Skeletal muscle tissue (tissue), 4 donors: ENCODE measurements around the gene NR0B2. TPM values are rescaled to one million over a fixed set of nuclear protein-coding genes. Genes with fewer than 3 reads are reported as not detected.
A peak's percentile ranks its signal among the peaks of the same experiment; 100 is the strongest.

ENCODE experiments used
- H3K27ac ChIP-seq: one replicate; pipeline ENCODE4 v1.7.0; 2013; ENCODE audit warnings: mild to moderate bottlenecking, low read depth, low read length, inconsistent platforms
- H3K27me3 ChIP-seq, 3 donors: one replicate each; pipeline ENCODE4 v1.7.0; 2013; ENCODE audit warnings: low read length in 3 of 3; ENCODE audit not compliant: control insufficient read depth in 3 of 3, insufficient read depth in 3 of 3
- H3K36me3 ChIP-seq, 3 donors: one replicate each; pipeline ENCODE4 v1.7.0; 2013; ENCODE audit warnings: low read length in 3 of 3; ENCODE audit not compliant: control insufficient read depth in 3 of 3, insufficient read depth in 3 of 3
- H3K4me1 ChIP-seq, 3 donors: one replicate each; pipeline ENCODE4 v1.7.0; 2013; ENCODE audit warnings: low read length in 3 of 3, mild to moderate bottlenecking in 3 of 3; ENCODE audit not compliant: control insufficient read depth in 3 of 3, insufficient read depth in 3 of 3
- H3K4me3 ChIP-seq, 3 donors: one replicate each; pipeline ENCODE4 v1.7.0; 2013; ENCODE audit warnings: low read length in 3 of 3
- H3K9ac ChIP-seq, 3 donors: one replicate each; pipeline ENCODE4 v1.7.0; 2013; ENCODE audit warnings: low read length in 3 of 3, mild to moderate bottlenecking in 3 of 3, moderate library complexity in 2 of 3, low read depth in 1 of 3
- H3K9me3 ChIP-seq, 3 donors: one replicate each; pipeline ENCODE4 v1.7.0; 2013; ENCODE audit warnings: low read length in 3 of 3; ENCODE audit not compliant: control insufficient read depth in 3 of 3
- total RNA-seq: library from RNA; depleted of rRNA; stranded (reverse); fragments of >200 nt; gene quantifications from one replicate; pipeline ENCODE4 v1.2.3, GENCODE V29; 2014
- donor health status: Osteomylitis.

Gene NR0B2
- total RNA-seq, 1 donor from 2014 or later: not detected

DNA sequence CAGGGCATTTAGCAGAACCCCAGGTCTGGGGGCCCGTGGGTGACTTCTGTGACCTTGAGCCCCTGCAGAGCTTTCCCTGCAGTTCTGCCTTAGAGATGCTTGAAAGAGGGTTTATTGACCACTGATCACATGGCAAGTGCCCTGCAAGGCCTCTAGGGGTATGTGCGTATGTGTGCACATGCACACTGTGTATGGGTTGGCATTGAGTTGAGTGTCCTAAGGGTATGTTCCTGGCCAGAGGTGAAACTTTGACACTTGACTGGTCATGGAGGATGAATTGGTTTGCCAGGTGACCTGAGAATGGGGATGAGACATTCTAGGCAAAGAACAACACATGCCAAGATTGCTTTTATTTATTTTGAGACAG, 24.9 kb upstream of the NR0B2 start:
- H3K9ac ChIP-seq: no peak overlapping the region
- no peaks in the 10 kb centered on the region for H3K9me3 ChIP-seq
- H3K4me1 ChIP-seq: peaks cover 0 to 2% (median 0%) of the 10 kb centered on the region in 3 donors
- no peaks in the 10 kb centered on the region for H3K27me3 ChIP-seq
- no peak overlapping the region for H3K27ac ChIP-seq
- H3K36me3 ChIP-seq: peaks cover 27 to 31% (median 31%) of the 10 kb centered on the region in 3 donors
- H3K4me3 ChIP-seq: no peak overlapping the region

DNA sequence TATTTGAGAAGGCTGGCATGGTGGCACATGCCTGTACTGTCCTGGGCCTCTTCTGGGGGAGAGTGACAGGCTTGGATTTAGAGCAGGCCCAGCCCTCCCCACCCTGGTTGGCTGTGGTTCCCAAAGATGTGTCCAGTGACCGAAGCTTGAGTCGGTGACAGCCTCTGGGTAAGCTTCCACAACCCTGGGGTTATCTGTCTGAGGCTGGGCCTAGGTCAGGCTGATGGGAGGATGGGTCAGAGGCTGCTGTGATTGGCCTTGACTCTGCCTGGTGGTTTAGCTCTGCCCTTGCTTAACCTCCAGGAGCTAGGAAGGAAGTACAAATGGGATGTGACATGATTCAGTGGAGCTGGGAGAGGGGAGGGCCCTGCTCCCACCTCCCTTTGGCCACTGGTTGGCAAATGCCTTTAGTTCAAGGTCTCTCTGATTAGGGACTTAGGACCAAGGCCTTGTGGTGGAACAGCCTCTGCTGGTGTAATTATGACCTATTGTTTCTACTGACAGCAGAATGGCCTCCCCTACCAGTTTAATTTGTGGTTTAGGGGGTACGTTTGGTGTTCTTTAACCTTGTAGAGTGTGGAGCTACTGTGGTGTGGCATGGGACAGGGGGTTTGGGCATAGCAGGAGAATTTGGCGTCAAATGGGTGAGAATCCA, 24.4 kb upstream of the NR0B2 start:
- Histone ChIP-seq H3K4me1 (peaks cover 0 to 2% (median 0%) of the 10 kb centered on the region in 3 donors), H3K9me3 (no peaks in the 10 kb centered on the region), H3K4me3 (no peak overlapping the region), H3K9ac (no peak overlapping the region), H3K27ac (no peak overlapping the region), H3K36me3 (peaks cover 25 to 27% (median 26%) of the 10 kb centered on the region in 3 donors), H3K27me3 (no peaks in the 10 kb centered on the region)

DNA sequence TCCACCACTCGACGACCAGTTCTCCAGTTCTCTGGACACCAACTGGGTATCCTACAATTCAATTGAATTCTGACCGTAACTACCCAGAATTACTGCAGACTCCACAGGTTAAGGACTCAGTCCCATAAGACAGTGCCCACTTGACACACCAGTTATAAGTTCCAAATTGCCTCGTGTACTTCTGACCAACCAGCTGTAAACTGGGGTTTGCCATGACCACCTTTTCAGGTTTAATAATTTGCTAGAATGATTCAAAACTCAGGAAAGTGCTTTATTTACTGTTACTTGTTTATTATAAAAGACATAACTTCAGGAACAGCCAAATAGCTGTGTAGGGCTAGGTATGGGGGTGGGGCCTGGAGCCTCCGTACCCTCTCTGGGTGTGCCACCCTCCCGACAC, 23.0 kb upstream of the NR0B2 start:
- Histone ChIP-seq H3K36me3 (peaks cover 14 to 18% (median 15%) of the 10 kb centered on the region in 3 donors), H3K27ac (no peak overlapping the region), H3K27me3 (no peaks in the 10 kb centered on the region), H3K4me3 (no peak overlapping the region), H3K9me3 (no peaks in the 10 kb centered on the region), H3K9ac (no peak overlapping the region), H3K4me1 (peaks cover 0 to 2% (median 0%) of the 10 kb centered on the region in 3 donors)

DNA sequence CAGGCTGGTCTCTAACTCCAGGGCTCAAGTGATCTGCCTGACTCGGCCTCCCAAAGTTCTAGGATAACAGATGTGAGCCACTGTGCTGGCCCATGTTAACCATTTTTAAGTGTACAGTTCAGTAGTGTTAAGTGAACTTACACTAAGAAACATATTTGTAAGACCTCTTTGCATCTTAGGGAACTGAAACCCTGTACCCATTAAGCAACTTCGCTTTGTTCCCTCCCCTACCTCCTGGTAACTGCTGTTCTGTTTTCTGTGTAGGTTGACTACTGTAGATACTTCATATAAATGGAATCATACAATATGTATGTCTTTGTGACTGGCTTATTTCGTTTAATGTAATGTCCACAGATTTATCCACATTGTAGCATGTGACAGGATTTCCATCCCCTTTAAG, 18.8 kb upstream of the NR0B2 start:
- no peak overlapping the region for H3K4me3 ChIP-seq
- H3K36me3 ChIP-seq: peaks cover 8 to 18% (median 16%) of the 10 kb centered on the region in 3 donors
- no peak overlapping the region for H3K9ac ChIP-seq
- no peak overlapping the region for H3K27ac ChIP-seq
- H3K9me3 ChIP-seq: no peaks in the 10 kb centered on the region
- H3K27me3 ChIP-seq: no peaks in the 10 kb centered on the region
- no peaks in the 10 kb centered on the region for H3K4me1 ChIP-seq

DNA sequence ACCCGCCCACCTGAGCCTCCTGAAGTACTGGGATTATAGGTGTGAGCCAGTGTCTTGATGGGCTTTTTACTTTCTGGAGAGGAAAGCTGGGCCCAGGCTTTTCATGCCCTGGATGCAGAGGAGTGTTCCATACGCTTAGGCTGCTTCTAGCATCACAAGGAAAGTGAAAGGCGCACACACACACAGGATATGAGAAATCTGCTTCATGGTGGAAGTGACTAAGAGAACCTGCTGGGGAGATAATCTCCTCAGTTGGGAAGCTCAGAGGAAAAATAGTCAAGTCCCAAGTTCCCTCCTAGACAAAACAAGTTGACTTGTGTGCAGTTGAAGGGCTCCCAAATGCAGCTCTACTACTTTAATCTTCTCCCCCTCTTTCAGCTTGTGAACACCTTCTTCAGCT, 9.9 kb upstream of the NR0B2 start:
- Histone ChIP-seq H3K9ac (no peak overlapping the region), H3K9me3 (no peaks in the 10 kb centered on the region), H3K4me3 (no peak overlapping the region), H3K27ac (no peak overlapping the region), H3K27me3 (no peaks in the 10 kb centered on the region), H3K36me3 (peaks cover 14 to 18% (median 18%) of the 10 kb centered on the region in 3 donors), H3K4me1 (peaks cover 15 to 24% (median 17%) of the 10 kb centered on the region in 3 donors)

DNA sequence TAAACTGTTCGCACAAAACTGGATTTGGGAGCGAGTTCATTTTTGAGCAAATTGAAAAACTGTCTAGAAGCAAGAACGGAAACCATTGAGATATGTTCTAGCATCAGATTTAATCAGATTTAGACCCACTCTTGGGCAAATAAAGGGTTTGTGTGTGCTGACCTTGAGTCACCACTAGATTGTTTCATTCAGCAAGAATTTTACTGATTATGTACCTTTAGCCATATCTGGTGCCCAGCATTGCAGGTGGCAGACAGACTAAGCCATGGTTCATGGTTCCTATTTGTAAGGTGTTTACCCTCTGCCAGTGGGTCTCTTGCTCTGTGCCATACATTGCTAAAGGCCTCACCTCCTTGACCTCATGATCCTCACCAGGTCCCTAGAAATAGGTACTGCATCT, 9.1 kb upstream of the NR0B2 start:
- Histone ChIP-seq H3K27me3 (no peaks in the 10 kb centered on the region), H3K4me3 (peak overlapping the region in 2 of 3 donors; percentile 77 to 98), H3K9ac (peak overlapping the region in 2 of 3 donors; percentile 92 to 97), H3K4me1 (peaks cover 15 to 24% (median 17%) of the 10 kb centered on the region in 3 donors), H3K27ac (no peak overlapping the region), H3K9me3 (no peaks in the 10 kb centered on the region), H3K36me3 (peaks cover 14 to 18% (median 17%) of the 10 kb centered on the region in 3 donors)

DNA sequence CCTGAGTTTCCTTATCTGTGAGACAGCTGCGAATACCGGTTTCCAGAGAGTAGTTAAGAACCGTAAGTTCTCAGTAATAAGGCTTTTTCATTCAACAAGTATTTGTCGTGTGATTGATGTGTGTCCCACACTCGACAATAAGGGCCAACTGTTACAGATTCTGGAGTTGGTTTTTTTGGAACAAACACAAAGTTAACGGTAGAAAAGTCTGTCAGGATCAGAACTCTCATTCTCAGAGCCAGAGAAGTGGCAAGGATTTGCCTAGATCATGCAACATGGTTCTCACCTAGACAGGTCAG, 8.6 kb upstream of the NR0B2 start:
- H3K4me3 ChIP-seq: peak overlapping the region; percentile 77 to 99 (median 98)
- peaks cover 15 to 24% (median 17%) of the 10 kb centered on the region in 3 donors for H3K4me1 ChIP-seq
- H3K36me3 ChIP-seq: peaks cover 14 to 18% (median 17%) of the 10 kb centered on the region in 3 donors
- peak overlapping the region; percentile 87 to 97 (median 92) for H3K9ac ChIP-seq
- no peaks in the 10 kb centered on the region for H3K27me3 ChIP-seq
- H3K9me3 ChIP-seq: no peaks in the 10 kb centered on the region
- H3K27ac ChIP-seq: no peak overlapping the region

DNA sequence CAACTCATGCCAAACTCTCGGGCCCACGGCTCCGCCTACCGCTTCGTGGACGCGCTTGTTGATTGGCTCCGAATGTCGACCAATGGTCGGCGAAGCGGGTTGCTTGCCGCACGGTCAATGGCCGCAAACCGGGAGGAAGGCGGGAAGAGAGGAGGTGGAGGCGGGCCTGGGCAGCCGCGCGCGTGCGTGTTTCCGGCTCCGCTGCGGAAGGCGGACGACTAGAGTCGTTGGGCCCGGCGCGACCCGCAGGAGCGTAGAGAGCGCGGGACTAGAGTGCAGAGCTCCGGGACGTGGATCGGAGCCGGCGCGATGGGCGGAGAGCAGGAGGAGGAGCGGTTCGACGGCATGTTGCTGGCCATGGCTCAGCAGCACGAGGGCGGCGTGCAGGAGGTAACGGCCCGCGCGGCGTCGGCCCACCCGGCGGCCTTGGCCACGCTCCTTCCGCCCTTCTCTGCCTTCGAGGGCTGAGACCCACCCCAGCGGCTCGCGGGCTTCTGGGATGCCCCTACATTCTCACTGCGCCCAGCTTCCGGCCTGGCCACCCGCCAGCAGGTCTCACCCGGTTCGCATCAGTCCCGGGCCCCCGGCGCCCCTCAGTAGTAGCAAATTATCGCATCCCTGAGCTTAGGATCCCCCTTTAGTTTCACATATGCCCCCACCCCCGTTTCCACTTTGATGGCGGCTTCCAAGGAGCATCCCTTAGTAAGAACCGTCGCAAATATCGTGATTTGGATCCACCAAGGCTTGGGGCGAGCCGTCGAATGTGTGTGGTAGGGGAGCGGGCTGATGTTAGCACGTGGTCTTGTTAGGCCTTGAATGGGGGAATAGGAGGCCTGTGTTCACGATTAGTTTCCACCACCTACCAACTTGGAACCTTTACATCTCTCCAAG, 8.0 kb upstream of the NR0B2 start, which contains the start of gene NUDC:
Gene NUDC (plus strand): TSS at position 204 of the 891 bp plus-strand sequence. CDS start 106 bp downstream, at position 310.
- Histone ChIP-seq H3K27ac (peak within 1 kb of the TSS; percentile 79), H3K9me3 (no peaks in the 10 kb centered on the region), H3K36me3 (peaks cover 14% of the 10 kb centered on the region in 3 donors), H3K4me3 (peak within 1 kb of the TSS; percentile 77 to 99 (median 98)), H3K9ac (peak within 1 kb of the TSS; percentile 87 to 97 (median 92)), H3K4me1 (peaks cover 15 to 24% (median 17%) of the 10 kb centered on the region in 3 donors), H3K27me3 (no peaks in the 10 kb centered on the region)

DNA sequence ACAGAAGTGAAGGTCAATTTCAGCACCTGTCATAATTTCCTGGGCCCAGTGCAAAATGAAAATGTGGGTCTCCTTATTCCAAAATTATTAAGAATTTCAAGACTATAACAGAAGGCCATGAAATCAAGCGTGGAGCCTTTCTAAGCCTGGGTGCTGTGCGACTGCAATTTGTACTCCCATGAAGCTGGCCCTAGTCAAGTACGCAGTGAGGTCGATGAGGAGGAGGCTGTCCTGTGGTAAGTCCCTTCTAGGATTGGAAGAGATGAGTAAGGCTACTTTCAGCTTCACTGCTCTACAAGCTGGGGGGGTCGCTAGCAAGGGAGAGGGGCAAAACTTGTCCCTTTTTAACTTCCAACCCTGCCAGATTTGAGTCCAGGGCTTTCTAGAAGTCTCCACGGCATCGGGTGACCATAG, 7.4 kb upstream of the NR0B2 start:
- Histone ChIP-seq H3K4me1 (peaks cover 15 to 24% (median 17%) of the 10 kb centered on the region in 3 donors), H3K27ac (peak overlapping the region; percentile 79), H3K36me3 (peaks cover 9 to 12% (median 11%) of the 10 kb centered on the region in 3 donors), H3K4me3 (peak overlapping the region; percentile 77 to 99 (median 98)), H3K27me3 (no peaks in the 10 kb centered on the region), H3K9ac (peak overlapping the region; percentile 59 to 97 (median 87)), H3K9me3 (no peaks in the 10 kb centered on the region)
